GM18868 (cell line): ENCODE results near the gene ATE1.
A peak's percentile ranks its signal among the peaks of the same experiment; 100 is the strongest.
"Not testable (repeated sequence)": the region's sequence is repeated elsewhere in the genome, so short reads cannot be mapped to it uniquely, and the experiment has no call there.

Source experiments
- ATAC-seq: cut with Tn5 transposase; IDR thresholded peaks from one replicate; pipeline ENCODE4 v1.9.1; 2021; ENCODE audit warnings: mild to moderate bottlenecking, moderate library complexity; ENCODE audit not compliant: unreplicated experiment

Gene ATE1

DNA sequence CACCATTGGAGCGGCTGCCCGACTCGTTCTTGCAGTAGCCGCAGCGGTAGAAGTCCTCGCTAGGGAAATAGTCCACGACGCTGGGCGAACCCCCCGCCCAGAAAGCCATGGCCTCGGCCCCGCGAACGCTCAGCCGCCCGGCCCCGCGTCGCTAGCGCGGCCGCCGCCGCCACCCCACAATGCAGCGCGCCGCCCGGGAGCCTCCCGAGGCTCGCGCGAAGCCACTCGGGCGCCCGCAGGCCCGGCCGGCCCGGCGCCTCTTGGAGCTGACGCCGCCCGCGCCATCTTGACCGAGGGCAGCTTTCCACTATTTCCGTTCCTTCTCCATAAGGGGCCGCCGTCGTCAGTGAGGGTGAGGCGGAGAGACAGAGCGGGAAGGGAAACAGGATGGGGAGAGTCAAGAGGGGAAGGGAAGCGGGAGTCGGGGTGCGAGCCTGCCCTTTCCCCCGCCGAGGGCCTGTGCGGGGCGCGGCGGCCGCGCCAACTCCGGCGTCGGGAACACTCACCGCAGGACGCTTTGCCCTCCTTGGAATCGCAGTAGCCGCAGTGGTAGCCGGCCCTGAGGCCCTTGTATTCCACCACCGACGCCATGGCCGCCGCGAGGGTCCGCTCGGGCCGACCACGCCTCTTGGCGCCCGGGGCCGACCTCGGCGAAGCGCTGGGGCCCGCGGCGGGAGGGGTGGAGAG lies at the start of gene ATE1:
TSS of gene ATE1 (minus strand) at position 191 of the 687 bp plus-strand sequence. CDS start at position 109, 82 bp downstream.
- peak; percentile 87 for ATAC-seq

DNA sequence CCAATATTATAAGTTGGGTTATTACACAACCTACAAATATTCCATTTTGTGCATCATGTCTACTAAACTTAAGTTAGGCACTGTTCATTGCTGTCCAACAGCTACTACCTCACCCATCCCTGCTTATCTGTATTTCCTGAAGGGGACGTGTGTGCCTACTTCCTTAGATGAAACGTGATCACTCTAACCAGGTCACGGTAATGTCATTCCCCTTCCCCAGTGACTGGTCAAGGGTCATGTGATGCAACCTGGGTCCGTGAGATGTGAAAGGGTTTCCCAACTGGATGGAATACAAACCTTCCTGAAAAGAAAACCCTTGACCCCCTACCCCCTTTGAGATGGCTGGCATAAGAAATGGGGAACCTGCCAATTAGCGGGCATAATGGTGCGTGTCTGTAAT lies 48.8 kb upstream of the ATE1 start:
- no peak for ATAC-seq

DNA sequence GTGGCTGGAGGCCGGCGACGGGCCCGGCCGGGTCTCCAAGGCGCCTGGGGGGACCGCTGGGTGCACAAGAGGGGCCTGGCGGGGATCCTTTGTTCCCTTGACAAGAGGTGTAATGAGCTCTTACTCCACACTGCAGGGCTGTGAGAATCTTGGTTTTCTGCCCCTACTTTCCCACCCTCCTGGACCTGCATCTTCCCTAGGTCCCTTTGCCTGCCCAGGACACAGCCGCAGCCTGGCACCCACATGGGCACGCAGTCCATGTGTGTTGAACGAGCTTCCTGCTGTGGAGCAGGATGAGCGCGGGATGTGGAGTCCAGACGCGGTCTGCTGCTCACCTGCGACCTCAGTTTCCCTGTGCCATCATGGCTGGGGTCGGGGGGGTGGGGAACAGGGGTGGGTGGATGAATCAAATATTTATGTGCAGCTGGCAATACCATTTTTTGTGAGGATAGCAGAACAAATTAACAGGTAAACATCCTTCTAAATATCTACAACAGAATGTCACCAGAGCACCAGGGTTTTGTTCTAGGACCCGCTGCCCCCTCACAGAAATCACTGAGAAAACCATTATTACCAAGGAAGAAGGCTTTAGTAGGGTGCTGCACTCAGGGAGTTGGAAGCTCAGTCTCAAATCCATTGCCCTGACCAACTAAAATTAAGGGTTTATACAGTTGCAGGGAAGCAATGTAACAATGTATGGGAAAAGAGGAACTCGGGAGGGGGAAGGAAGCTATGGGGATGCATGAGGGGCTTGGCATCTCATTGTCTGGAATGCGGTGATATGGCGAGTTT lies 47.7 kb upstream of the ATE1 start:
- ATAC-seq = peak; percentile 14

DNA sequence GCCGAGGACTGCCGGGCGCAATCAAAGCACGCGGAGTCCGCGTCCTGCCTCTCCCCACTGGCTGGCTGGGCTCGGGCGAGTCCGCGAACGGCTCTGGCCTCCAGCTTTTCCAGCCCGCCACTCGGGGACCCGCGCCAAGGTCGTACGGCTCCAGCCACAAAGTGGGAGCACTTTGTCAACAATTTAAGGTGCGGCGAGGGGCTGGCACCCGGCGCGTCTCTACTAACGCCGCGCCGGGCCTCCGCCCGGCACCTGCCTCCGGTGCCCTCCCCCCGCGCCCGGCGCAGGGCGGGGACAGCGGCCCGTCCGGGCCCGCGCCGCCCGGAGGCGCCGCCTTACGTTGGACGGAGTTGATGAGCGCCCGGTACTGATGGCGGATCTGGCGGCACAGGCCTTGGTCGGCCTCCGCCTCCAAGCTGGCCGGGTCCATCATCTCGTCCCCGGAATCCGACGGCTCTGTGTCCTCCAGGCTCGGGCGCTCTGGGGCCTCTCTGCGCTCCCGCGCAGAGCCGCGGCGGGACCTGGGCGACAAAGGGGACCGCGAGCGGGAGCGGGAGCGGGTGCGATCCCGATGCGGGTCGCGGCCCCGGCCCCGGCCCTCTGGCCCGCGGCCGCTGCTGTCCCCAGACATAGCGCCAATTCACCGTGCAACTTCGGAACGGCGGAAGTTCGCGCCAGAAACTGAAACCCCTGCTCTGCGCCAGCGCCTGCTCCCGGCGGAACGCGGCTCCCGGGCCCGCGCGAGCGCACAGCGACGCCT lies 46.9 kb upstream of the ATE1 start, which contains the start of gene NSMCE4A:
TSS of gene NSMCE4A (minus strand) at position 683 of the 760 bp plus-strand sequence. CDS start at position 631, 52 bp downstream.
- peak; percentile 88 for ATAC-seq

DNA sequence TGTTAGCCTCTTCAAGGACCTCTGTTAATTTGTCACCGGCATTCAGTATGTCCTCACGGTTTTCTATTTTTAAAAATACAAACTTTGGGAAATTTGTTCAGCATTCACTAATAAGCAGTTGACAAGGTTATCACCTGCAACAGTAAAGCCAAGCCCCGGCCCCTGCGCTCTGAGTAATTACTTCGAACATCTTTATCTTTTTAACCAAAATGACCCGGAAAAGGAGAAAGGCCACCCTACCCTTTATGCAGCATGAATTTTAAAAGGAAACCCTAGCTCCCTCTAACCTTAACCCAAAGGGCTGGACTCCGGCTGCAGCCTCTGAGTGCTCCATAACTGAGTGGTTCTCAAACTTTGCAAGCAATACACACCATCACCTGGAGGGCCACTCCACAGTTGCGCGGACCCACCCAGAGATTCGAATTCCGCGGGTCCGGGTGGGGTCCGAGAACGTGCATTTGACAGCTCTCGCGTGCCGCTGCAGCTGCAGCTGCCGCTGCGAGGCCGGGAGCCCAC lies 46.2 kb upstream of the ATE1 start:
- peak; percentile 28 for ATAC-seq

DNA sequence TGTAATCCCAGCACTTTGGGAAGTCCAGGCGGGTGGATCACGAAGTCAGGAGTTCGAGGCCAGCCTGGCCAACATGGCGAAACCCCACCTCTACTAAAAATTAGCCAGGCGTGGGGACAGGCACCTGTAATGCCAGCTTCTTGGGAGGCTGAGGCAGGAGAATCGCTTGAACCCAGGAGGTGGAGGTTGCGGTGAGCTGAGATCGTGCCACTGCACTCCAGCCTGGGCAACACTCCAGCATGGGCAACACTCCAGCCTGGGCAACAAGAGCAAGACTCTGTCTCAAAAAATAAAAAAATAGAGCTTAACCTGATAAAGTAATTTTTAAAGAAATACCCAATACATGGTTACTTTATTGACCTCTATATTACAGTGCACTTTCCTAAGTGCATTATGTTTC lies 41.3 kb upstream of the ATE1 start:
- ATAC-seq = not testable (repeated sequence)

DNA sequence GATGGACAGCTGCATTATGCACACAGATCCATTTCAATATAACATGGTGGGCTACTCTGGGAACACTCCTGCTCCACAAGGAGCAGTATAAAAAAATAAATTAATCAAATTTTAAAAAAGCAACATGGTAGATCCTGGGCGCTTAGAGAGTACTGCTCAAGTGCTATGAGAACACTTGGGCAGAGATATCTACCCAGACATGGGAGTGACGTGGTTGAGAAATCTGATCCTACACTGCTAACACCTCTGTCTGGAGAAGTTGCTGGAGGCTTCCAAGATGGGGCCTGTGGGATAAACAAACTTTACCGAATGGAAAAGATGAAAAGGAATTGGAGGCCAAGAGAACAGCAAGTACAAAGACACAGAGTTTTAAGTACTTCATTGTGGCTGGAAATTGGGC lies 38.2 kb upstream of the ATE1 start:
- no peak for ATAC-seq

DNA sequence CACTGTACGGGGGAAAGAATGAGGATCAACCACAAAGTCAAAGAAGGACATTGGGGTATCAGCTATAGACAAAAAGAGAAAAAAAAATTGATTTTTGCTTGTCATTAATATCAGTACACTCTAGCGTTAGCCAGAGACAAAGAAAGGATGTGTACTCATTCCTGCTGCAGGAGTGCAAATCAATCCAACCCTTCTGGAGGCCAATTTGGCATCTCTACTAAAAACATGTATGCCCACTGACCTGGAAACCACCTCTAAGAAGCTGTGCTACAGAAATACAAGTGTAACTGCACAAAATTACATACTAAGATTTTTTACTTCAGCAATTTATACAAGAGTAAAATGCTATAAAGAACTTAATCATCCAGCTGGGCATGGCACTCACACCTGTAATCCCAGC lies 33.6 kb upstream of the ATE1 start:
- ATAC-seq = no peak

DNA sequence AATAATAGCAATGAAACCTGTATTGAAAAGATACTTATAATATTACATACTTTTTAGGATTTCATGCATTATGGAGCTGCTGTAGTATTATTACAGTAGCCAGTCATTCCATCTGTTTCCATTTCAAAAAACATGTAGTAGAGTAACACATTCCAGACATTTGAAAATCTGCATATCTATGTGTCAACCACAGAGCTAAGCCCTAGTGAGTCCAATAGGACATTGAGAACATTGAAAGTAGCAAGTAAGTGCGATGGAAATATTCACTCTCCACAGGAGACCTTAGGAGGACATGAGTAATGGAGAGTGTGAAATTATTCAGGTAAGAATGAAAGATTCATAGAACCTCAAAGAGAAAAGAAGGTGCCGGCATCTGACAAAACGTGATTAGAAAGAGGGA lies 31.8 kb upstream of the ATE1 start:
- no peak for ATAC-seq

DNA sequence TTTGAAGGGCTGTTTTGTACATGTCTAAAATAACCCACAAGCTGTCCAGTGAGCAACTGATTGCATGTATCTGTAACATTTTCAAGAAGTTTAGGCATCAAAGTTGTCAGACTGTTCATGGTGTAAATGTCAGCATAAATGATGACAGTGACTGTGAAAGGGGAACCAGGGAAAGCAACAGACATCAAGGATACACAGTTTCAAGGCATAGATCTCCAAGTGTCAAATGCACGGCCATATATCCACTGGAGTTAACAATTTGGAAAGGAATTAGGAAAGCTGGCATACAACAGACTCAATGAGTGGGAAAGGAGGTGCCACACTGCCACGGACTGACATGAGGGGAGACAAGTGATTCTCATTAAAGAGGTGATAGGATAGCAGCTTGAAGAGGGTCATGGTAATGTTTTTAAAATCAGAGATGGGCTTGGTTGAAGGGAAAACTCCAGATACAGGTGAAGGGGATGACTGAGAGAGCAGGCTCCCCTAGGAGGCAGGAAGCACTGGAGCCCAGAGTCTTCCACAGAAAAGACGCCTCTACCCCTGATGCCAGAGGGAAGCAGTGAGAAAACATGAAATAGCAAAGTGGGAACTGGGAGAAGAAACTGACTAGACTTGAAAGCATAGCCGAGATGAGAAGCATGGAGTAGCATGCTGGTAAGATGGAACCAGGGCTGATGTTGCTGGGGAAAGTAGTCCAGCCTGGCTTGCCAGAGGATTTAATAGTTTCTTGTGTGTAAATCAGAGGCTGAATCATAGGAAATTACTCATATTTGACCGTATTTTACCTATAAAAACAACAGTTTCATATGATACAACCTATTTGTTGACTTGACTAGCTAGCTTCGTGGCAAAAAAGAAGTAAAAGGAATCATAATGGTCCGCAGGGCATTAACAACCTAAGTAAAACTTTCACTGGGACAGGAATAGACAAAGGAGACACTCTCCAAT lies 28.6 kb upstream of the ATE1 start:
- no peak for ATAC-seq

DNA sequence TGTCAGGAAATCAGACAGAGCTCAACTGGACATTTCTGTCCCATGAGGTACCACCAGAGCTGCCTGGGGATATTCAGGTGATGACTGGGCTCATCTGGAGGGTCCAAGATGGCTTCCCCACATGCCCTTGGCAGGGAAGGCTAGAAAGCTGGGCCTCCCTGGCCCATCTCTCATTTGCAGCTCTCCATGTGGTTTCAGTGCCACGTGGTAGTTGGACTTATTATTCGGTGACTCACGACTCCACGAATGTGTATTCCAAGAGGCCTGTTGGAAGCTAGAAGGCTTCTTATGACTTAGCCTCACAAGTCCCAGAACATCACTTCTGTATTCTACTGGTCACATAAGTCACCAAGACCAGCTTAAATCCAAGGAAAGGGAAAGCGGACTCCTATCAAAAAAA lies 24.4 kb upstream of the ATE1 start:
- no peak for ATAC-seq

DNA sequence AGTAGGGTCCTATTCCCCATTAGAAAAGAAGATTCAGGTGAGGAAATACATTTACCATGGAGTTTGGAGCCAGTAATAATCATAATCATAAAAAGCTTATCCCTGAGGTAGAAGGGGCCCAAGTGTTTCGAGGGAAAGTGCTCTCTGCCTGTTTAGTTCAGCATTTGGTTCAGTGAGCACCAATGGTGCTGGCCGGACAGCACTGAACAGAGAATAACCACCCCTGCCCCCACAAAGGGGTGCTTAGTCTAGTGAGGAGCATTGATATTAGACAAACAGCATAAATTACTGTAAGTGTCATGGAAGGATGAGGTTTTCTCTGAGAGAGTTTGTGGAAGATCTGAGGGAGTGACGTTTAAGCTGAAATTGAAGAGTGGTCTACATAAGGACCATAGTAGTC lies 21.6 kb upstream of the ATE1 start:
- ATAC-seq = no peak

DNA sequence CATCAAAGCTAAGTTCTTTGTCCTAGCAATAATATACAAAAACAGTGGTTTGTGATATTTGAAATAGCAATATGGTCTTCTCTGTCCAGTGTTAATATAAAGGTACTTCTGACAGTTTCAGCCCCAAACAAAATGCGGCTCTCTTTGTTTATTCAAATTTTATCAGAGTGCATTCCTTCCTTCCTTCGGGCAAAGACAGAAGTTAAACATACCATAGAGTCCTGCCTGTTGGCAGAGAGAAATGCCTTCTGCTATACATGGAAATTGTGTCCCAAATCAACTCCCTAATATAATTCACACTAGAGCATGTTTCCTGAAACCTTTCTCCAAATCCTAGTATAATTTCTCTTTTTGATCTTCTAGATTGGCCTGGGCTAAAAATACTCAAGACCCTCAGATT lies 21.2 kb upstream of the ATE1 start:
- no peak for ATAC-seq

DNA sequence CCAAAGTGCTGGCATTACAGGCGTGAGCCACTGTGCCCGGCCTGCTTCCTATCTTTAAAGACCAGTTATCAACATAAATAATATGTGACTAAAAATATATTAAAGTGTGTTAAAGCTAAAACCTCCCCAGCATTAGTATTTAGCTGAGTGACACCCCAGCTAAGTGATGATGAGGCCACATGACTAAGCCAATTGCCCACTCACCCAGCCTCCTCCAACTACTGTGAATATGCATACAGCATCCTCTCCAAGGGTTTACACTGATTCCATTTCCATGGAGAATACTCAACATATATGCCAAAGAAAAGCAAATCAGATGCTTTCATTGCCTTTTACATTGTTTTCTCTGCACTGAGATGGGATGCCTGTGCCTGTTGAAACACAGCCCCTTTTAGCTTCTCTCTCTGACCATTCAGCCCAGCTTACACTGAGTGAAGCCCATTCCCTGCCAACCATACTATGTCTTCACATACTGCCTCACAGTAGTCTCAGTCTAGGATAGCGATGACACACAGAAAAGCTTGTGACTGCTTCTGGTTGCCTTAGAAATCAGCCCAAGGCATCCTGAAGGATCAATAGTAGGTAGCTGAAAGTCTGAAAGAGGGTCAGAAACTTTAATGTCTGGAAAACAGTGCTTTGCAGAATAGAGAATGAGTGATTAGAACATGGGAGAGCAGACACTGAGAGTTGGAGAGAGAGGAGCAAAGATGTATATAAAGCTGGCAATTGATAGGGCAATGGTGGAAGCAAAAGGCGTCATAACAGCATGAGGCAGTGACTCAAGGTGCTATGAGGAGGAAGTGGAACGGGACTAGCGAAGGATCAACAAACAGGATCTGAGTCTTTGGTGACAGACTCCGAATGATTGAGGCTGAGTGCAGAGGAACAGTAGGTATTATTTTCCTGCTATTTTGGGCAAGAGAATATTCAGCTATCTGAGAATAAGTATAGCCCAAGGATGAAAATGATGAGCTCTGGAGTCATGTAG lies 19.8 kb upstream of the ATE1 start:
- no peak for ATAC-seq

DNA sequence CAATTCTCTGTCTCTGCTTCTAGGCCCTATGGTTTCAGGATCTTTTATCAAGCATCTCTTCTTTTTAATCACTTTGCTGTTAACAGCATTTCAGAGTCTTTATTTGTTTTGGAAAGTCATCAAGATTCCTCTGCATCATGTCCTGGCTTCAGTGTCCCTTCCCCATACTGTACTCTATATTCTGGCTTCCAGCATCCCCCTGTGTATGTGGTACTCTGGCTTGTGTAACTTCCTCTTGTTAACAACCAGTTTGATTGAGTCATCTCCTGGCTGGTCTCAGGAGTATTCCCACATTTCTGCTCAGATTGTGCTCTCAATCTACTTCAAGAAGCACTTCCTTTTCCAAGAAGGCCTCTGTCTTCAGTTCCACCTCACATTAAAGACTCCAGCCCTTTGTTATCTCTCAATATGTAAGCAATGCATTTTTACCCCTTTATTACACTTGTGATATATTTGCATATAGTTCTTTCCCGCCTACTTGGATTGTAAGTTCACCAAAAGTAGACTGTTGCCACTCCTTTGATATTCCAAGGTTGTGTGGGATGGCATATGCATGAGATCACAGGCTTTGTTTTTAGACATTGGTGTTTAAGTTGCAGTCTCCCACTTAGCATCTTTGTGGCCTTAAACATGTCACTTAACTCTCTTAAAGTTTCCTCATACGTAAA lies 15.1 kb upstream of the ATE1 start:
- no peak for ATAC-seq

DNA sequence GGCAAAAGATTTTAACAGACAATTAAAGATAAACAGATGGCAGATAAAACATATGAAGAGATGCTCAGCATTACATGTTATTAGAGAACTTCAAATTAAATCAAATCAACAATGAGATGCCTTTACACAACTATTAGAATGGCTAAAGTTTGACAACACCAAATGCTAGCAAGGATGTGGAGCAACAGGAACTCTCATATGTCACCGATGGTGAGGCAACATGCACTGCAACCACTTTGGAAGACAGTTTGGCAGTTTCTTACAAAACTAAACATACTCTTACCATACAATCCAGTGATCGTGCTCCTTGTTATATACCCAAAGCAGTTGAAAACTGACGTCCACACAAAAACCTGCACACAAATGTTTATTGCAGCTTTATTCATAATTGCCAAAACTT lies 13.7 kb upstream of the ATE1 start:
- ATAC-seq = no peak

DNA sequence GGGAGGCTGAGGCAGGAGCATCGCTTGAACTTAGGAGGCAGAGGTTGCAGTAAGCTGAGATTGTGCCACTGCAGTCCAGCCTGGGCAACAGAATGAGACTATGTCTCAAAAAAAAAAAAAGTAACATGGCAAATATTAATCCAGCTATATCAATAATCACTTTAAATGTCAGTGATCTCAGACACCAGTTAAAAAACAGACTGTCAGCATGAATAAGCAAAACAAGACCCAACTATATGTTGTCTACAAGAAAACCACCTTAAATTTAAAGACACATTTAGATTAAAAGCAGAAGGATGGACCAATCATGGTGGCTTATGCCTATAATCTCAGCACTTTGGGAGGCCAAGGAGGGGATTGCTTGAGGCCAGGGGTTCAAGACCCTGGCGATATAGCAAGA lies 8.5 kb upstream of the ATE1 start:
- ATAC-seq = no peak

DNA sequence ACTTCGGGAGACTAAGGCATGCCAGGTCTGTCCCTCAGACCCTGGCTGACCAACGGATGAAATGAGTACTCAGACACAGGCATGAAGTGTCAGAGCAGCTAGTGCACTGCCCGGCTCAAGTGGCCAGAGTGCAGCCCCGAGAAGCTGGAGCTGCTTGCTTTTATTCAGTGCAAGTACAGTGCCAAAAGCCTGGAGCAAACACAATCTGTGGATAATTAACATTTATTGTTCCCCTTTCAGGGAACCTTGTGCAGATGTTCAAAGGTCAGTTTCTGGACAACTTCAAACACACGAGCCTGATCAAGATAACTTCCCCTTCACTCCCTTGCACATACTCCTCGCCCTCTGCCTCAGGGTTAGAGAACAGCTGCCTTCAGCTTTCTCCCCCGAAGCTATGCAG lies 7.9 kb upstream of the ATE1 start:
- ATAC-seq = no peak
